Activated CD4-positive, alpha-beta T cell treated with anti-CD3 and anti-CD28 coated beads for 48 hours (primary cell): Measurements from ENCODE around the gene ZNF177.

Experiments used
- DNase-seq: peaks from one replicate; pipeline ENCODE4 v3.0.0-alpha.2; 2020

ZNF177 gene

GRCh38 chr19:9431475-9431874, 68.7 kb downstream of the ZNF177 start:
- DNase-seq, result peak; percentile 71
